ENCODE results near the gene ZNF581.

Gene ZNF581

DNA sequence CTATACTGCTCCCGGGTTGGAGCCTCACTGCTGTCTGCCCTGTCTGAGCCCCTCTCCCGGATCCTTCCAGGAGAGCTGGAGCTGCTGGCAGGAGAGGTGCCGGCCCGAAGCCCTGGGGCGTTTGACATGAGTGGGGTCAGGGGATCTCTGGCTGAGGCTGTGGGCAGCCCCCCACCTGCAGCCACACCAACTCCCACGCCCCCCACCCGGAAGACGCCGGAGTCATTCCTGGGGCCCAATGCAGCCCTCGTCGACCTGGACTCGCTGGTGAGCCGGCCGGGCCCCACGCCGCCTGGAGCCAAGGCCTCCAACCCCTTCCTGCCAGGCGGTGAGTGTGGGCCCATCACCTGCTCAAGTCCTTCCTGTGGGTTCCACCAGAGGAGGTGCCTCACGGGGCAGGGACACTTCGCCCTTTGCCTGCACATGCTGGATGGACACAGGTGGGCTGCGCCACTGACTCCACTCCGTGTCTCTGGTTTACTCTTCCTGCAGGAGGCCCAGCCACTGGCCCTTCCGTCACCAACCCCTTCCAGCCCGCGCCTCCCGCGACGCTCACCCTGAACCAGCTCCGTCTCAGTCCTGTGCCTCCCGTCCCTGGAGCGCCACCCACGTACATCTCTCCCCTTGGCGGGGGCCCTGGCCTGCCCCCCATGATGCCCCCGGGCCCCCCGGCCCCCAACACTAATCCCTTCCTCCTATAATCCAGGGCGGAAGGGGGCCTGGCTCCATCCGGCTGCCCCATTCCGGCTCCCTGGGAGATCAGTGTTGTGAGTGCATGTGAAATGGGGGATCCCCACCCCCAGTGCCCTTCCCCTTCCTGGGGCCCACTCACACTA is 51.4 kb downstream of the ZNF581 start:
- DNase-seq (ENCODE audit: low read depth): no peak

Data from activated T-helper 9 cell treated with anti-CD3 and anti-CD28 coated beads, Interleukin-2, amount 50 U/mL, for 16 hours (primary cell).